Measurements from ENCODE around the gene C10orf90. TPM values are rescaled to one million over a fixed set of nuclear protein-coding genes. Genes with fewer than 3 reads are reported as not detected.

The C10orf90 gene
- total RNA-seq, 1 experiment from 2014 or later = not detected

GRCh38 chr10:126459878-126460481 lies 210.5 kb downstream of the C10orf90 start:
- no peak overlapping the region for H3K18ac ChIP-seq (ENCODE audit: insufficient read length, low read depth, low read length)
- no peak for TF ChIP-seq CTCF (conservative IDR thresholded peaks at IDR 0.05)
- no peak overlapping the region for H2AK5ac ChIP-seq (ENCODE audit: insufficient read length, low read length)
- no peak overlapping the region for H3K56ac ChIP-seq (ENCODE audit: insufficient read length, low read depth, low read length)
- no peak overlapping the region for H2BK120ac ChIP-seq (ENCODE audit: low read depth, low read length, poor library complexity, severe bottlenecking)
- H2BK15ac ChIP-seq (ENCODE audit: low read depth, low read length) = no peak overlapping the region
- no peaks in the 10 kb centered on the region for H3K9me3 ChIP-seq (ENCODE audit: control insufficient read depth, low read depth, low read length)
- no peaks in the 10 kb centered on the region for H3K79me1 ChIP-seq (ENCODE audit: insufficient read depth, low read depth, low read length, poor library complexity, severe bottlenecking)
- no peak overlapping the region for H3K9ac ChIP-seq (ENCODE audit: extremely low read depth, insufficient read length, low read length)
- H3K23ac ChIP-seq (ENCODE audit: insufficient read length, low read depth, low read length) = no peak overlapping the region
- no peak overlapping the region for H3K4ac ChIP-seq (ENCODE audit: low read depth, low read length)
- H2AFZ ChIP-seq (ENCODE audit: low read length) = no peak overlapping the region
- H3K4me1 ChIP-seq (ENCODE audit: insufficient read depth, low read length) = no peaks in the 10 kb centered on the region
- WGBS (ENCODE audit: extremely low coverage, insufficient read length, low lambda C conversion rate) = no CpG with 5 or more reads among the region's 6 CpGs
- H4K20me1 ChIP-seq (ENCODE audit: control insufficient read depth, insufficient read depth, insufficient read length) = no peaks in the 10 kb centered on the region
- H3K36me3 Mint-ChIP-seq (ENCODE audit: insufficient read depth in 1 of 3, low read depth in 3 of 3) = peaks cover 0 to 2% (median 0%) of the 10 kb centered on the region in 3 experiments; a peak in 1 of 7 replicates
- no peak overlapping the region for H4K91ac ChIP-seq (ENCODE audit: insufficient read length, low read depth, low read length)
- H3K27ac Mint-ChIP-seq = no peak overlapping the region
- H3K27me3 Mint-ChIP-seq (ENCODE audit: low read depth) = peaks cover 30% of the 10 kb centered on the region
- no peak overlapping the region for H2BK12ac ChIP-seq (ENCODE audit: insufficient read length, low read depth, low read length)
- no peaks in the 10 kb centered on the region for H3K27me3 ChIP-seq (ENCODE audit: insufficient read depth, low read length)
- no peaks in the 10 kb centered on the region for H3K79me2 ChIP-seq (ENCODE audit: insufficient read depth, low read length)
- no peaks in the 10 kb centered on the region for H3K4me1 Mint-ChIP-seq
- H4K8ac ChIP-seq (replicated peaks; ENCODE audit: insufficient read length, low read depth, low read length) = no peak overlapping the region
- no peak overlapping the region for H3K4me2 ChIP-seq (ENCODE audit: insufficient read depth, insufficient read length, low read length)
- no peak overlapping the region for H3T11ph ChIP-seq (ENCODE audit: low read length)
- H3K23me2 ChIP-seq (ENCODE audit: insufficient read length, low read depth, low read length, poor library complexity, severe bottlenecking) = no peaks in the 10 kb centered on the region
- DNase-seq = no peak
- H2BK20ac ChIP-seq (ENCODE audit: low read depth, low read length, poor library complexity, severe bottlenecking) = no peak overlapping the region
- no peak overlapping the region for H2BK5ac ChIP-seq (ENCODE audit: insufficient read length, low read length)
- no peak overlapping the region for H4K5ac ChIP-seq (ENCODE audit: insufficient read length, low read depth, low read length)
- H3K9me3 Mint-ChIP-seq = peaks cover 0 to 2% of the 10 kb centered on the region in 2 experiments; a peak in 1 of 5 replicates
- no peak overlapping the region for H3K4me3 Mint-ChIP-seq
- no peak overlapping the region for H3K27ac ChIP-seq (ENCODE audit: insufficient read length, low read depth, low read length)
- H3K14ac ChIP-seq (ENCODE audit: insufficient read depth, low read length) = no peak overlapping the region

All from H9 (cell line).